ENCODE measurements around the gene ZNF415. TPM values are rescaled to one million over a fixed set of nuclear protein-coding genes. Genes with fewer than 3 reads are reported as not detected.

ZNF415 gene
- total and polyA plus RNA-seq, 9 of the 15 experiments (the other 6 are each of a cell fraction or from before 2014, with no cell fraction given), result 0.06 to 0.82 (median 0.14) TPM; not detected in 2

- no peaks in the 10 kb centered on the region for H3K9me1 ChIP-seq (ENCODE audit: control insufficient read depth, insufficient read depth, low read length)
- WGBS (ENCODE audit: insufficient coverage, low coverage, missing lambda C conversion rate), result 49% methylated on average over 29 of the region's 59 CpGs
- H3K4me1 ChIP-seq (replicated peaks in 1 of 2; ENCODE audit: control insufficient read depth in 2 of 2, insufficient read depth in 2 of 2, low read length in 2 of 2), result peaks cover 4 to 6% of the 10 kb centered on the region in 2 experiments; a peak in 4 of 5 replicates
- H2AFZ ChIP-seq (ENCODE audit: low read depth, low read length), result no peak overlapping the region
- H3K36me3 ChIP-seq (ENCODE audit: control insufficient read depth, insufficient read depth, low read length), result no peaks in the 10 kb centered on the region
- no peak for DNase-seq (ENCODE audit: extremely low read depth in 1 of 4, low spot score in 3 of 4)
- ChIA-PET POLR2A (no interaction called here), CTCF (ENCODE audit: low intra/inter-chr PET ratio) (no interaction called here)
- H3K27me3 ChIP-seq (ENCODE audit: control insufficient read depth in 2 of 2, insufficient read depth in 2 of 2, low read length in 2 of 2), result no peaks in the 10 kb centered on the region
- no peak overlapping the region for H3K4me3 ChIP-seq
- in situ Hi-C loops (cut with MboI) (no loop called here), intact Hi-C loops (cut with micrococcal nuclease) (no loop called here)
- no peak for ATAC-seq
- no peak overlapping the region for H3K4me2 ChIP-seq (ENCODE audit: insufficient read depth, low read length)
- no TSS peak for BruUV-seq (replicated peaks)
- peaks cover 2% of the 10 kb centered on the region; the same call in 1 of the 2 replicates for H3K9me3 ChIP-seq (replicated peaks; ENCODE audit: control insufficient read depth, insufficient read depth, low read depth, low read length)
- H3K27ac ChIP-seq (ENCODE audit: extremely low read depth, low read depth, low read length), result no peak overlapping the region
- H3K9ac ChIP-seq (ENCODE audit: insufficient read depth in 1 of 2, low read depth in 2 of 2, low read length in 2 of 2), result no peak overlapping the region
- FAIRE-seq, result no peak
- no peaks in the 10 kb centered on the region for H3K79me2 ChIP-seq (ENCODE audit: control insufficient read depth, insufficient read depth, low read length)
- no peaks in the 10 kb centered on the region for H4K20me1 ChIP-seq (replicated peaks; ENCODE audit: control insufficient read depth, insufficient read depth, low read length)
- TF ChIP-seq ZBTB26 (CRISPR knock-in tag; IDR thresholded peaks at IDR 0.05) (no peak), HMG20A (CRISPR knock-in tag; conservative IDR thresholded peaks at IDR 0.05) (no peak), MXI1 (IDR thresholded peaks at IDR 0.05; ENCODE audit: low read depth, low read length) (no peak), ZNF274 (IDR thresholded peaks at IDR 0.05; ENCODE audit: borderline replicate concordance, low read depth, low read length) (no peak), EGR1 (conservative IDR thresholded peaks at IDR 0.05) (no peak), IRF2 (CRISPR knock-in tag; IDR thresholded peaks at IDR 0.05) (no peak), BHLHE40 (IDR thresholded peaks at IDR 0.05; ENCODE audit: low read length) (no peak), HOMEZ (CRISPR knock-in tag; IDR thresholded peaks at IDR 0.05) (no peak), PHF21A (IDR thresholded peaks at IDR 0.05; ENCODE audit: borderline replicate concordance, low read depth) (no peak), REST (IDR thresholded peaks at IDR 0.05; ENCODE audit: borderline replicate concordance) (no peak), REST (CRISPR knock-in tag; IDR thresholded peaks at IDR 0.05; ENCODE audit: low read depth) (no peak), POLR2A (conservative IDR thresholded peaks at IDR 0.05) (no peak), ZNF79 (CRISPR knock-in tag; IDR thresholded peaks at IDR 0.05; ENCODE audit: low read depth) (no peak)
Observed at GRCh38 chr19:53057904-53058580, 74.7 kb downstream of the ZNF415 start.

Data from K562 (cell line).